ENCODE results near the gene RAB19. TPM values are rescaled to one million over a fixed set of nuclear protein-coding genes. Genes with fewer than 3 reads are reported as not detected.
A peak's percentile ranks its signal among the peaks of the same experiment; 100 is the strongest.

RAB19 gene
- total and polyA plus RNA-seq, 2 of the 13 experiments (the other 11 are each of a cell fraction or from before 2014, with no cell fraction given): 0.31 TPM; not detected in 1

GRCh38 chr7:140397784-140398750, 5.8 kb upstream of the RAB19 start, which contains the start of gene SLC37A3 (continued):
- TF ChIP-seq, protein P1, sequence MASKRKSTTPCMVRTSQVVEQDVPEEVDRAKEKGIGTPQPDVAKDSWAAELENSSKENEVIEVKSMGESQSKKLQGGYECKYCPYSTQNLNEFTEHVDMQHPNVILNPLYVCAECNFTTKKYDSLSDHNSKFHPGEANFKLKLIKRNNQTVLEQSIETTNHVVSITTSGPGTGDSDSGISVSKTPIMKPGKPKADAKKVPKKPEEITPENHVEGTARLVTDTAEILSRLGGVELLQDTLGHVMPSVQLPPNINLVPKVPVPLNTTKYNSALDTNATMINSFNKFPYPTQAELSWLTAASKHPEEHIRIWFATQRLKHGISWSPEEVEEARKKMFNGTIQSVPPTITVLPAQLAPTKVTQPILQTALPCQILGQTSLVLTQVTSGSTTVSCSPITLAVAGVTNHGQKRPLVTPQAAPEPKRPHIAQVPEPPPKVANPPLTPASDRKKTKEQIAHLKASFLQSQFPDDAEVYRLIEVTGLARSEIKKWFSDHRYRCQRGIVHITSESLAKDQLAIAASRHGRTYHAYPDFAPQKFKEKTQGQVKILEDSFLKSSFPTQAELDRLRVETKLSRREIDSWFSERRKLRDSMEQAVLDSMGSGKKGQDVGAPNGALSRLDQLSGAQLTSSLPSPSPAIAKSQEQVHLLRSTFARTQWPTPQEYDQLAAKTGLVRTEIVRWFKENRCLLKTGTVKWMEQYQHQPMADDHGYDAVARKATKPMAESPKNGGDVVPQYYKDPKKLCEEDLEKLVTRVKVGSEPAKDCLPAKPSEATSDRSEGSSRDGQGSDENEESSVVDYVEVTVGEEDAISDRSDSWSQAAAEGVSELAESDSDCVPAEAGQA (IDR thresholded peaks at IDR 0.05; ENCODE audit: low read depth): 0 out of 2 replicates have a peak, but pooled peaks have one; percentile 29
- TF ChIP-seq, protein P1 (CRISPR knock-in tag; IDR thresholded peaks at IDR 0.05; ENCODE audit: borderline replicate concordance): no peak
- TF ChIP-seq SSRP1 (CRISPR knock-in tag; IDR thresholded peaks at IDR 0.05) (no peak), KDM4B (CRISPR knock-in tag; IDR thresholded peaks at IDR 0.05) (no peak), SP1 (IDR thresholded peaks at IDR 0.05) (no peak), SP1 (CRISPR knock-in tag; IDR thresholded peaks at IDR 0.05) (peak; percentile 43; the same call in 1 of the 2 replicates), MXD4 (CRISPR knock-in tag; IDR thresholded peaks at IDR 0.05) (peak; percentile 31; the same call in 1 of the 2 replicates), ZNF136 (CRISPR knock-in tag; IDR thresholded peaks at IDR 0.05; ENCODE audit: low read depth) (no peak), WIZ (CRISPR knock-in tag; IDR thresholded peaks at IDR 0.05) (no peak), THAP7 (CRISPR knock-in tag; IDR thresholded peaks at IDR 0.05) (no peak), FOXK1 (CRISPR knock-in tag; IDR thresholded peaks at IDR 0.05; ENCODE audit: borderline replicate concordance, low read depth) (0 out of 2 replicates have a peak, but pooled peaks have one; percentile 47), ZNF543 (CRISPR knock-in tag; IDR thresholded peaks at IDR 0.05) (no peak), TEF (CRISPR knock-in tag; IDR thresholded peaks at IDR 0.05) (no peak), MTA1 (CRISPR knock-in tag; IDR thresholded peaks at IDR 0.05; ENCODE audit: borderline replicate concordance) (0 out of 2 replicates have a peak, but pooled peaks have one; percentile 9), KMT2B (CRISPR knock-in tag; IDR thresholded peaks at IDR 0.05) (peak; percentile 87), ZNF562 (CRISPR knock-in tag; IDR thresholded peaks at IDR 0.05; ENCODE audit: borderline replicate concordance) (no peak), GATAD1 (CRISPR knock-in tag; IDR thresholded peaks at IDR 0.05) (peak; percentile 53; the same call in 1 of the 2 replicates)
- TF ChIP-seq, protein P2, sequence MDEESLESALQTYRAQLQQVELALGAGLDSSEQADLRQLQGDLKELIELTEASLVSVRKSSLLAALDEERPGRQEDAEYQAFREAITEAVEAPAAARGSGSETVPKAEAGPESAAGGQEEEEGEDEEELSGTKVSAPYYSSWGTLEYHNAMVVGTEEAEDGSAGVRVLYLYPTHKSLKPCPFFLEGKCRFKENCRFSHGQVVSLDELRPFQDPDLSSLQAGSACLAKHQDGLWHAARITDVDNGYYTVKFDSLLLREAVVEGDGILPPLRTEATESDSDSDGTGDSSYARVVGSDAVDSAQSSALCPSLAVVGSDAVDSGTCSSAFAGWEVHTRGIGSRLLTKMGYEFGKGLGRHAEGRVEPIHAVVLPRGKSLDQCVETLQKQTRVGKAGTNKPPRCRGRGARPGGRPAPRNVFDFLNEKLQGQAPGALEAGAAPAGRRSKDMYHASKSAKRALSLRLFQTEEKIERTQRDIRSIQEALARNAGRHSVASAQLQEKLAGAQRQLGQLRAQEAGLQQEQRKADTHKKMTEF (CRISPR knock-in tag; IDR thresholded peaks at IDR 0.05): peak; percentile 34; the same call in 1 of the 2 replicates
- TF ChIP-seq, protein P3, sequence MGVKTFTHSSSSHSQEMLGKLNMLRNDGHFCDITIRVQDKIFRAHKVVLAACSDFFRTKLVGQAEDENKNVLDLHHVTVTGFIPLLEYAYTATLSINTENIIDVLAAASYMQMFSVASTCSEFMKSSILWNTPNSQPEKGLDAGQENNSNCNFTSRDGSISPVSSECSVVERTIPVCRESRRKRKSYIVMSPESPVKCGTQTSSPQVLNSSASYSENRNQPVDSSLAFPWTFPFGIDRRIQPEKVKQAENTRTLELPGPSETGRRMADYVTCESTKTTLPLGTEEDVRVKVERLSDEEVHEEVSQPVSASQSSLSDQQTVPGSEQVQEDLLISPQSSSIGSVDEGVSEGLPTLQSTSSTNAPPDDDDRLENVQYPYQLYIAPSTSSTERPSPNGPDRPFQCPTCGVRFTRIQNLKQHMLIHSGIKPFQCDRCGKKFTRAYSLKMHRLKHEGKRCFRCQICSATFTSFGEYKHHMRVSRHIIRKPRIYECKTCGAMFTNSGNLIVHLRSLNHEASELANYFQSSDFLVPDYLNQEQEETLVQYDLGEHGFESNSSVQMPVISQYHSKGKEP (CRISPR knock-in tag; IDR thresholded peaks at IDR 0.05): 0 out of 2 replicates have a peak, but pooled peaks have one; percentile 72

Data from HepG2 (cell line).